HCT116 (cell line): ENCODE results near the gene FRS2. TPM values are rescaled to one million over a fixed set of nuclear protein-coding genes. Genes with fewer than 3 reads are reported as not detected.

Source experiments
- ATAC-seq: fragments of 200-7000 bp; cut with Tn5 transposase; 2 replicates; pipeline ENCODE4 v1.9.1; 2020; ENCODE audit warnings: mild to moderate bottlenecking, moderate library complexity
- BruUV-seq: library from RNA; stranded (reverse); fragments of 400-500 nt; replicated peaks from 2 replicates; lab custom pipeline; 2021; lab: Mats Ljungman, UMichigan
- CTCF ChIA-PET: fragments of 300-600 bp; sonication (Branson Sonifier 250); formaldehyde crosslinking; loops from one replicate; lab custom pipeline; 2021; ENCODE audit warnings: antibody characterized with exemption; lab: Charles Lee
- POLR2A ChIA-PET: fragments of 300-600, 350-600 bp; sonication (Branson Sonifier 250); formaldehyde crosslinking; loops from one replicate; lab custom pipeline; 2021; ENCODE audit warnings: antibody characterized with exemption; lab: Charles Lee
- RAD21 ChIA-PET, 2 experiments: fragments of 300-600 bp; sonication (Branson Sonifier 250); formaldehyde crosslinking; loops; one replicate each; lab custom pipeline; 2023; ENCODE audit warnings: low total read pairs in 2 of 2; ENCODE audit not compliant: uncharacterized antibody in 2 of 2, unreplicated experiment in 2 of 2, low non-redundant PET in 1 of 2; lab: Charles Lee
- DNase-seq: peaks from one replicate; pipeline ENCODE4 v3.0.0-alpha.2; 2010; ENCODE audit warnings: low read depth, low spot score
- H2AFZ ChIP-seq: fragments of 200-600 bp; shearing (Covaris generic), sonication (generic); 2 replicates; pipeline ENCODE4 v1.6.1; 2017; ENCODE audit warnings: low read depth, mixed run types, mixed read lengths, antibody characterized with exemption, low read length; ENCODE audit not compliant: poor library complexity, severe bottlenecking
- H3K27ac ChIP-seq: 2 replicates; pipeline ENCODE4 v1.5.1; 2012; ENCODE audit warnings: low read depth, low read length
- H3K27me3 ChIP-seq: fragments of 200-600 bp; sonication (generic); 2 replicates; pipeline ENCODE4 v1.6.1; 2016; ENCODE audit warnings: mixed run types, low read length, mixed read lengths; ENCODE audit not compliant: insufficient read depth
- H3K36me3 ChIP-seq, 2 experiments: fragments of 200-500 bp in 1 of 2; fragments of 200-600 bp in 1 of 2; sonication (Bioruptor generic) in 1 of 2; sonication (generic) in 1 of 2; 2 replicates each; pipeline versions ENCODE4 v1.5.1 to v1.6.1; 2014 to 2016; ENCODE audit warnings: low read length in 2 of 2, inconsistent platforms in 1 of 2, mixed read lengths in 1 of 2, mixed run types in 1 of 2; ENCODE audit not compliant: insufficient read depth in 2 of 2, control insufficient read depth in 1 of 2
- H3K4me1 ChIP-seq, 2 experiments: fragments of 200-600 bp in 1 of 2; sonication (generic) in 1 of 2; 2 replicates each; pipeline versions ENCODE4 v1.5.1 to v1.6.1; 2012 to 2017; ENCODE audit warnings: low read length in 2 of 2, inconsistent platforms in 1 of 2, mild to moderate bottlenecking in 1 of 2, mixed read lengths in 1 of 2, mixed run types in 1 of 2, moderate library complexity in 1 of 2; ENCODE audit not compliant: insufficient read depth in 2 of 2, control insufficient read depth in 1 of 2
- H3K4me2 ChIP-seq: fragments of 200-600 bp; sonication (generic); 2 replicates; pipeline ENCODE4 v1.6.1; 2017; ENCODE audit warnings: mixed run types, low read length, mixed read lengths
- H3K4me3 ChIP-seq, 2 experiments: fragments of 200-600 bp in 1 of 2; sonication (generic) in 1 of 2; replicated peaks in 1 of 2; 2 replicates each; pipeline ENCODE4 v1.5.1; 2011 to 2016; ENCODE audit warnings: low read length in 2 of 2, control low read depth in 1 of 2, low read depth in 1 of 2, mild to moderate bottlenecking in 1 of 2, mixed read lengths in 1 of 2, mixed run types in 1 of 2
- H3K79me2 ChIP-seq: fragments of 200-600 bp; sonication (generic); 2 replicates; pipeline ENCODE4 v1.6.1; 2017; ENCODE audit warnings: mild to moderate bottlenecking, mixed run types, low read length, moderate library complexity, mixed read lengths; ENCODE audit not compliant: insufficient read depth
- H3K9ac ChIP-seq: fragments of 200-600 bp; sonication (generic); 2 replicates; pipeline ENCODE4 v1.6.1; 2016; ENCODE audit warnings: low read length, mixed read lengths
- H3K9me2 ChIP-seq: fragments of 200-600 bp; sonication (generic), shearing (Covaris generic); 2 replicates; pipeline ENCODE4 v1.6.1; 2017; ENCODE audit warnings: mixed run types, mild to moderate bottlenecking, moderate library complexity; ENCODE audit not compliant: insufficient read depth
- H3K9me3 ChIP-seq, 2 experiments: fragments of 200-500 bp in 1 of 2; fragments of 200-600 bp in 1 of 2; sonication (Bioruptor generic) in 1 of 2; sonication (generic) in 1 of 2; 2 replicates each; pipeline ENCODE4 v1.6.1; 2014 to 2017; ENCODE audit warnings: low read length in 2 of 2, mixed read lengths in 2 of 2, inconsistent platforms in 1 of 2, low read depth in 1 of 2, mild to moderate bottlenecking in 1 of 2, mixed run types in 1 of 2, moderate library complexity in 1 of 2; ENCODE audit not compliant: control insufficient read depth in 1 of 2, insufficient read depth in 1 of 2
- H4K20me1 ChIP-seq: fragments of 200-600 bp; sonication (generic), shearing (Covaris generic); 2 replicates; pipeline ENCODE4 v1.6.1; 2017; ENCODE audit warnings: mixed run types, mild to moderate bottlenecking, moderate library complexity; ENCODE audit not compliant: insufficient read depth
- CBX3 ChIP-seq: IDR thresholded peaks from 2 replicates; pipeline ENCODE4 v1.6.1; 2012; ENCODE audit warnings: low read depth
- CEBPB ChIP-seq: IDR thresholded peaks from 2 replicates; pipeline ENCODE4 v1.6.1; 2012; ENCODE audit warnings: low read depth
- CTCF ChIP-seq, 3 experiments: fragments of 200-600 bp in 1 of 3; sonication (generic) in 1 of 3; IDR thresholded peaks in 2 of 3; conservative IDR thresholded peaks in 1 of 3; 2 replicates each; pipeline ENCODE4 v1.5.1; 2012 to 2017; ENCODE audit warnings: low read depth in 2 of 3, low read length in 2 of 3, antibody characterized with exemption in 1 of 3, borderline replicate concordance in 1 of 3, control low read depth in 1 of 3, mild to moderate bottlenecking in 1 of 3, mixed read lengths in 1 of 3, mixed run types in 1 of 3, moderate library complexity in 1 of 3; ENCODE audit not compliant: insufficient read depth in 1 of 3
- EGR1 ChIP-seq: IDR thresholded peaks from 2 replicates; pipeline ENCODE4 v1.6.1; 2012; ENCODE audit warnings: low read depth
- ELF1 ChIP-seq: IDR thresholded peaks from 2 replicates; pipeline ENCODE4 v1.6.1; 2012; ENCODE audit warnings: low read depth, borderline replicate concordance
- EZH2phosphoT487 ChIP-seq: fragments of 200-600 bp; IDR thresholded peaks from 2 replicates; pipeline ENCODE4 v1.6.1; 2018; ENCODE audit warnings: antibody characterized with exemption, borderline replicate concordance
- FOSL1 ChIP-seq: IDR thresholded peaks from 2 replicates; pipeline ENCODE4 v1.6.1; 2012; ENCODE audit warnings: low read depth
- POLR2A ChIP-seq: IDR thresholded peaks from 2 replicates; pipeline ENCODE4 v1.7.0; 2011; ENCODE audit warnings: borderline replicate concordance; ENCODE audit not compliant: insufficient read depth, insufficient read length; ENCODE audit errors: extremely low read depth
- RAD21 ChIP-seq: IDR thresholded peaks from 2 replicates; pipeline ENCODE4 v1.6.1; 2012; ENCODE audit warnings: low read depth, mild to moderate bottlenecking
- SIN3A ChIP-seq: IDR thresholded peaks from 2 replicates; pipeline ENCODE4 v1.6.1; 2012; ENCODE audit warnings: low read depth
- YY1 ChIP-seq: IDR thresholded peaks from 2 replicates; pipeline ENCODE4 v1.6.1; 2011; ENCODE audit warnings: low read length, low read depth, moderate library complexity, mild to moderate bottlenecking; ENCODE audit not compliant: insufficient replicate concordance; ENCODE audit errors: extremely low read depth
- ZFX ChIP-seq: fragments of 450-650 bp; IDR thresholded peaks from 2 replicates; pipeline ENCODE4 v1.6.1; 2017
- intact Hi-C: fragments of 100-400 bp; cut with micrococcal nuclease; formaldehyde crosslinking; loops from 2 replicates; pipeline ENCODE4 v1.10.0; 2022
- total RNA-seq: library from RNA; stranded (reverse); gene quantifications from one replicate; pipeline ENCODE4 v1.2.1, GENCODE V29; 2021; ENCODE audit not compliant: unreplicated experiment
- TF ChIP-seq, protein P1 (sequence below): IDR thresholded peaks from 2 replicates; pipeline ENCODE4 v1.6.1; 2012; ENCODE audit warnings: low read depth
- TF ChIP-seq, protein P2 (sequence below): IDR thresholded peaks from 2 replicates; pipeline ENCODE4 v1.6.1; 2012
- TF ChIP-seq, protein P3 (sequence below): IDR thresholded peaks from 2 replicates; pipeline ENCODE4 v1.6.1; 2011; ENCODE audit warnings: mild to moderate bottlenecking, low read length, moderate library complexity; ENCODE audit not compliant: insufficient replicate concordance; ENCODE audit errors: extremely low read depth

FRS2 gene
- total RNA-seq, 1 experiment from 2014 or later = 14.7 TPM

GRCh38 chr12:69563166-69563762, 93.1 kb downstream of the FRS2 start:
- POLR2A ChIA-PET = no interaction called here
- Histone ChIP-seq H3K27ac (no peak overlapping the region), H3K36me3 (no peaks in the 10 kb centered on the region), H3K9me2 (no peaks in the 10 kb centered on the region), H3K4me2 (no peak overlapping the region), H3K79me2 (peaks cover 26% of the 10 kb centered on the region), H2AFZ (no peak overlapping the region), H3K9ac (no peak overlapping the region), H3K4me1 (peaks cover 0 to 1% of the 10 kb centered on the region in 2 experiments; a peak in 1 of 4 replicates), H3K27me3 (no peaks in the 10 kb centered on the region), H3K4me3 (no peak overlapping the region), H4K20me1 (no peaks in the 10 kb centered on the region), H3K9me3 (no peaks in the 10 kb centered on the region)
- CTCF ChIA-PET = no interaction called here
- no peak for TF ChIP-seq EGR1
- no peak for TF ChIP-seq YY1
- TF ChIP-seq FOSL1 = no peak
- TF ChIP-seq SIN3A = no peak
- no peak for TF ChIP-seq ELF1
- TF ChIP-seq EZH2phosphoT487 = no peak
- no peak for TF ChIP-seq RAD21
- no peak for TF ChIP-seq CTCF (IDR thresholded peaks at IDR 0.05 in 2 of 3, conservative IDR thresholded peaks at IDR 0.05 in 1 of 3; ENCODE audit: borderline replicate concordance in 1 of 3, insufficient read depth in 1 of 3, low read depth in 2 of 3, low read length in 2 of 3)
- TF ChIP-seq, protein P1, sequence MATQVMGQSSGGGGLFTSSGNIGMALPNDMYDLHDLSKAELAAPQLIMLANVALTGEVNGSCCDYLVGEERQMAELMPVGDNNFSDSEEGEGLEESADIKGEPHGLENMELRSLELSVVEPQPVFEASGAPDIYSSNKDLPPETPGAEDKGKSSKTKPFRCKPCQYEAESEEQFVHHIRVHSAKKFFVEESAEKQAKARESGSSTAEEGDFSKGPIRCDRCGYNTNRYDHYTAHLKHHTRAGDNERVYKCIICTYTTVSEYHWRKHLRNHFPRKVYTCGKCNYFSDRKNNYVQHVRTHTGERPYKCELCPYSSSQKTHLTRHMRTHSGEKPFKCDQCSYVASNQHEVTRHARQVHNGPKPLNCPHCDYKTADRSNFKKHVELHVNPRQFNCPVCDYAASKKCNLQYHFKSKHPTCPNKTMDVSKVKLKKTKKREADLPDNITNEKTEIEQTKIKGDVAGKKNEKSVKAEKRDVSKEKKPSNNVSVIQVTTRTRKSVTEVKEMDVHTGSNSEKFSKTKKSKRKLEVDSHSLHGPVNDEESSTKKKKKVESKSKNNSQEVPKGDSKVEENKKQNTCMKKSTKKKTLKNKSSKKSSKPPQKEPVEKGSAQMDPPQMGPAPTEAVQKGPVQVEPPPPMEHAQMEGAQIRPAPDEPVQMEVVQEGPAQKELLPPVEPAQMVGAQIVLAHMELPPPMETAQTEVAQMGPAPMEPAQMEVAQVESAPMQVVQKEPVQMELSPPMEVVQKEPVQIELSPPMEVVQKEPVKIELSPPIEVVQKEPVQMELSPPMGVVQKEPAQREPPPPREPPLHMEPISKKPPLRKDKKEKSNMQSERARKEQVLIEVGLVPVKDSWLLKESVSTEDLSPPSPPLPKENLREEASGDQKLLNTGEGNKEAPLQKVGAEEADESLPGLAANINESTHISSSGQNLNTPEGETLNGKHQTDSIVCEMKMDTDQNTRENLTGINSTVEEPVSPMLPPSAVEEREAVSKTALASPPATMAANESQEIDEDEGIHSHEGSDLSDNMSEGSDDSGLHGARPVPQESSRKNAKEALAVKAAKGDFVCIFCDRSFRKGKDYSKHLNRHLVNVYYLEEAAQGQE = no peak
- TF ChIP-seq, protein P2, sequence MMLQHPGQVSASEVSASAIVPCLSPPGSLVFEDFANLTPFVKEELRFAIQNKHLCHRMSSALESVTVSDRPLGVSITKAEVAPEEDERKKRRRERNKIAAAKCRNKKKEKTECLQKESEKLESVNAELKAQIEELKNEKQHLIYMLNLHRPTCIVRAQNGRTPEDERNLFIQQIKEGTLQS = no peak
- TF ChIP-seq, protein P3, sequence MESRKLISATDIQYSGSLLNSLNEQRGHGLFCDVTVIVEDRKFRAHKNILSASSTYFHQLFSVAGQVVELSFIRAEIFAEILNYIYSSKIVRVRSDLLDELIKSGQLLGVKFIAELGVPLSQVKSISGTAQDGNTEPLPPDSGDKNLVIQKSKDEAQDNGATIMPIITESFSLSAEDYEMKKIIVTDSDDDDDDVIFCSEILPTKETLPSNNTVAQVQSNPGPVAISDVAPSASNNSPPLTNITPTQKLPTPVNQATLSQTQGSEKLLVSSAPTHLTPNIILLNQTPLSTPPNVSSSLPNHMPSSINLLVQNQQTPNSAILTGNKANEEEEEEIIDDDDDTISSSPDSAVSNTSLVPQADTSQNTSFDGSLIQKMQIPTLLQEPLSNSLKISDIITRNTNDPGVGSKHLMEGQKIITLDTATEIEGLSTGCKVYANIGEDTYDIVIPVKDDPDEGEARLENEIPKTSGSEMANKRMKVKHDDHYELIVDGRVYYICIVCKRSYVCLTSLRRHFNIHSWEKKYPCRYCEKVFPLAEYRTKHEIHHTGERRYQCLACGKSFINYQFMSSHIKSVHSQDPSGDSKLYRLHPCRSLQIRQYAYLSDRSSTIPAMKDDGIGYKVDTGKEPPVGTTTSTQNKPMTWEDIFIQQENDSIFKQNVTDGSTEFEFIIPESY = no peak
- no peak for TF ChIP-seq ZFX
- no peak for TF ChIP-seq CBX3
- TF ChIP-seq CEBPB = no peak
- no peak for TF ChIP-seq POLR2A
- ATAC-seq (no peak), DNase-seq (no peak)
- intact Hi-C loops = no loop called here
- BruUV-seq = no TSS peak
- RAD21 ChIA-PET = no interaction called here
